H1 (cell line): ENCODE results near the gene GPC6. TPM values are rescaled to one million over a fixed set of nuclear protein-coding genes. Genes with fewer than 3 reads are reported as not detected.

ENCODE experiments used
- CTCF ChIA-PET: fragments of 300-600 bp; sonication (Branson Sonifier 250); formaldehyde crosslinking; loops from one replicate; lab custom pipeline; 2021; ENCODE audit not compliant: partially characterized antibody; lab: Charles Lee
- POLR2A ChIA-PET: fragments of 300-600 bp; sonication (Branson Sonifier 250); formaldehyde crosslinking; loops from one replicate; lab custom pipeline; 2021; ENCODE audit warnings: inconsistent platforms; ENCODE audit not compliant: partially characterized antibody; lab: Charles Lee
- DNase-seq, 2 experiments: peaks; one replicate each; pipeline versions ENCODE4 v3.0.0 to v3.0.0-alpha.2; 2010 to 2022; ENCODE audit warnings: low spot score in 2 of 2, low read depth in 1 of 2, mixed read lengths in 1 of 2
- FAIRE-seq: peaks from 2 replicates; lab custom pipeline; 2011; peaks lifted over from hg19 to GRCh38; lab: Jason Lieb, UNC
- H2AFZ ChIP-seq: 2 replicates; pipeline ENCODE4 v1.8.1; 2012; ENCODE audit warnings: low read length, inconsistent platforms
- H2AK5ac ChIP-seq: 2 replicates; pipeline ENCODE4 v1.6.1; 2013; ENCODE audit warnings: low read depth, low read length
- H2BK120ac ChIP-seq: replicated peaks from 2 replicates; pipeline ENCODE3; 2013; ENCODE audit warnings: low read depth, low read length, inconsistent platforms
- H2BK12ac ChIP-seq: 2 replicates; pipeline ENCODE4 v1.6.1; 2013; ENCODE audit warnings: low read depth, low read length
- H2BK15ac ChIP-seq: 2 replicates; pipeline ENCODE4 v1.6.1; 2013; ENCODE audit warnings: low read length
- H2BK20ac ChIP-seq: 2 replicates; pipeline ENCODE4 v1.6.1; 2013; ENCODE audit warnings: low read length
- H2BK5ac ChIP-seq: 2 replicates; pipeline ENCODE4 v1.6.1; 2013; ENCODE audit warnings: low read depth, low read length
- H3K14ac ChIP-seq: 2 replicates; pipeline ENCODE4 v1.6.1; 2013; ENCODE audit warnings: inconsistent platforms; ENCODE audit not compliant: insufficient read length
- H3K18ac ChIP-seq: 2 replicates; pipeline ENCODE4 v1.6.1; 2013; ENCODE audit warnings: low read length; ENCODE audit errors: extremely low read depth
- H3K23ac ChIP-seq: 2 replicates; pipeline ENCODE4 v1.6.1; 2013; ENCODE audit warnings: inconsistent platforms; ENCODE audit not compliant: insufficient read length
- H3K23me2 ChIP-seq: 2 replicates; pipeline ENCODE4 v1.6.1; 2013; ENCODE audit warnings: low read depth, low read length
- H3K27ac ChIP-seq: 2 replicates; pipeline ENCODE4 v1.6.1; 2011; ENCODE audit warnings: low read depth, low read length, inconsistent platforms
- H3K27me3 ChIP-seq, 4 experiments: replicated peaks in 1 of 4; 1 replicate in 1 of 4; 2 replicates in 3 of 4; pipeline versions ENCODE4 v1.6.1 to v1.8.1; 2011 to 2013; ENCODE audit warnings: low read length in 3 of 4, mild to moderate bottlenecking in 3 of 4, inconsistent platforms in 2 of 4, mixed read lengths in 2 of 4, moderate library complexity in 1 of 4; ENCODE audit not compliant: control insufficient read depth in 3 of 4, insufficient read depth in 3 of 4; ENCODE audit errors: extremely low read depth in 1 of 4
- H3K36me3 ChIP-seq, 4 experiments: 2 replicates each; pipeline versions ENCODE4 v1.6.1 to v1.8.1; 2011 to 2013; ENCODE audit warnings: mild to moderate bottlenecking in 4 of 4, low read length in 3 of 4, moderate library complexity in 2 of 4, control low read depth in 1 of 4, inconsistent platforms in 1 of 4; ENCODE audit not compliant: insufficient read depth in 4 of 4, control insufficient read depth in 2 of 4
- H3K4ac ChIP-seq: replicated peaks from 2 replicates; pipeline ENCODE3; 2013; ENCODE audit warnings: low read length, low read depth, mixed read lengths, inconsistent platforms; ENCODE audit not compliant: insufficient read length
- H3K4me1 ChIP-seq, 4 experiments: replicated peaks in 1 of 4; 1 replicate in 1 of 4; 2 replicates in 3 of 4; pipeline versions ENCODE4 v1.6.1 to v1.8.1; 2011 to 2013; ENCODE audit warnings: low read length in 3 of 4, inconsistent platforms in 2 of 4, mixed read lengths in 1 of 4; ENCODE audit not compliant: insufficient read depth in 4 of 4, control insufficient read depth in 3 of 4
- H3K4me2 ChIP-seq, 2 experiments: 2 replicates each; pipeline versions ENCODE4 v1.6.1 to v1.8.1; 2011 to 2013; ENCODE audit warnings: low read depth in 2 of 2, low read length in 2 of 2, control low read depth in 1 of 2, inconsistent platforms in 1 of 2, mild to moderate bottlenecking in 1 of 2; ENCODE audit not compliant: insufficient read depth in 1 of 2
- H3K4me3 ChIP-seq, 4 experiments: fragments of 200-600, 300-600 bp in 1 of 4; sonication (generic), shearing (Covaris generic), sonication (Bioruptor Twin) in 1 of 4; 2 replicates each; pipeline versions ENCODE4 v1.5.1 to v1.8.1; 2011 to 2016; ENCODE audit warnings: low read length in 4 of 4, low read depth in 3 of 4, control low read depth in 2 of 4, inconsistent platforms in 2 of 4, mild to moderate bottlenecking in 2 of 4, mixed read lengths in 1 of 4, moderate library complexity in 1 of 4; ENCODE audit not compliant: insufficient read depth in 2 of 4; ENCODE audit errors: extremely low read depth in 1 of 4
- H3K56ac ChIP-seq: replicated peaks from 2 replicates; pipeline ENCODE3; 2013; ENCODE audit warnings: low read depth, mild to moderate bottlenecking, mixed read lengths, low read length, inconsistent platforms; ENCODE audit not compliant: insufficient read length
- H3K79me1 ChIP-seq: 2 replicates; pipeline ENCODE4 v1.6.1; 2013; ENCODE audit warnings: low read depth, low read length, control low read depth
- H3K79me2 ChIP-seq, 2 experiments: 2 replicates each; pipeline versions ENCODE4 v1.6.1 to v1.8.1; 2012 to 2013; ENCODE audit warnings: low read length in 2 of 2, mild to moderate bottlenecking in 2 of 2, inconsistent platforms in 1 of 2; ENCODE audit not compliant: insufficient read depth in 2 of 2, control insufficient read depth in 1 of 2
- H3K9ac ChIP-seq, 4 experiments: replicated peaks in 1 of 4; 1 replicate in 1 of 4; 2 replicates in 3 of 4; pipeline versions ENCODE4 v1.6.1 to v1.8.1; 2011 to 2013; ENCODE audit warnings: low read depth in 3 of 4, low read length in 3 of 4, control low read depth in 2 of 4, mild to moderate bottlenecking in 2 of 4, moderate library complexity in 2 of 4, inconsistent platforms in 1 of 4; ENCODE audit errors: extremely low read depth in 1 of 4
- H3K9me3 ChIP-seq, 2 experiments: 2 replicates each; pipeline versions ENCODE4 v1.6.1 to v1.8.1; 2012 to 2013; ENCODE audit warnings: mild to moderate bottlenecking in 2 of 2, moderate library complexity in 2 of 2, control low read depth in 1 of 2, inconsistent platforms in 1 of 2, low read depth in 1 of 2, low read length in 1 of 2, mixed read lengths in 1 of 2; ENCODE audit not compliant: insufficient read depth in 2 of 2
- H4K20me1 ChIP-seq, 2 experiments: replicated peaks in 1 of 2; 2 replicates each; pipeline versions ENCODE3 to v1.8.1; 2011 to 2013; ENCODE audit warnings: inconsistent platforms in 2 of 2, low read length in 2 of 2, mild to moderate bottlenecking in 1 of 2; ENCODE audit not compliant: insufficient read depth in 2 of 2, control insufficient read depth in 1 of 2
- H4K5ac ChIP-seq: 2 replicates; pipeline ENCODE4 v1.6.1; 2013; ENCODE audit warnings: low read length, low read depth, mixed read lengths, inconsistent platforms; ENCODE audit not compliant: insufficient read length
- H4K8ac ChIP-seq: 2 replicates; pipeline ENCODE4 v1.8.0; 2013; ENCODE audit warnings: mild to moderate bottlenecking, moderate library complexity, low read length, inconsistent platforms; ENCODE audit not compliant: insufficient read depth; ENCODE audit errors: extremely low read depth
- H4K91ac ChIP-seq: replicated peaks from 2 replicates; pipeline ENCODE3; 2013; ENCODE audit warnings: low read length, mixed read lengths, inconsistent platforms; ENCODE audit not compliant: insufficient read length
- ATF3 ChIP-seq: IDR thresholded peaks from 2 replicates; pipeline ENCODE4 v1.6.1; 2011; ENCODE audit warnings: low read depth, mild to moderate bottlenecking, low read length; ENCODE audit not compliant: insufficient read depth
- BACH1 ChIP-seq: IDR thresholded peaks from 2 replicates; pipeline ENCODE4 v1.6.1; 2012; ENCODE audit warnings: low read length, improper control_type of control experiment
- BCL11A ChIP-seq, 2 experiments: IDR thresholded peaks; one replicate each; pipeline ENCODE4 v1.6.1; 2011; ENCODE audit warnings: low read depth in 2 of 2, low read length in 2 of 2, mild to moderate bottlenecking in 2 of 2
- CBX5 ChIP-seq: fragments of 300-800, 300-1000 bp; sonication (generic); IDR thresholded peaks from 2 replicates; pipeline ENCODE4 v1.7.1; 2016; ENCODE audit warnings: antibody characterized with exemption, low read length, low read depth
- CBX8 ChIP-seq: fragments of 300-800, 300-1000 bp; sonication (generic); IDR thresholded peaks from 2 replicates; pipeline ENCODE4 v1.7.1; 2016; ENCODE audit warnings: low read depth, low read length, borderline replicate concordance
- EP300 ChIP-seq, 2 experiments: IDR thresholded peaks; 1 replicate in 1 of 2; 2 replicates in 1 of 2; pipeline ENCODE4 v1.6.1; 2011 to 2012; ENCODE audit warnings: low read depth in 2 of 2, low read length in 2 of 2, mild to moderate bottlenecking in 2 of 2, borderline replicate concordance in 1 of 2, inconsistent platforms in 1 of 2, moderate library complexity in 1 of 2
- KDM4A ChIP-seq: IDR thresholded peaks from one replicate; pipeline ENCODE4 v1.7.1; 2012; ENCODE audit warnings: low read depth, mild to moderate bottlenecking, moderate library complexity, low read length, inconsistent platforms; ENCODE audit not compliant: severe bottlenecking
- MAX ChIP-seq: IDR thresholded peaks from 2 replicates; pipeline ENCODE4 v1.6.1; 2012; ENCODE audit warnings: inconsistent platforms
- NANOG ChIP-seq: IDR thresholded peaks from 2 replicates; pipeline ENCODE4 v1.6.1; 2011; ENCODE audit warnings: low read length, low read depth, mild to moderate bottlenecking, inconsistent platforms; ENCODE audit not compliant: insufficient read depth, poor library complexity, severe bottlenecking
- PHF8 ChIP-seq: fragments of 200-600 bp; sonication (generic); conservative IDR thresholded peaks from 2 replicates; pipeline ENCODE4 v1.7.1; 2012; ENCODE audit warnings: low read depth, mild to moderate bottlenecking, inconsistent platforms, low read length, moderate library complexity
- POU5F1 ChIP-seq: IDR thresholded peaks from 2 replicates; pipeline ENCODE4 v1.6.1; 2011; ENCODE audit warnings: low read depth, mild to moderate bottlenecking, low read length, moderate library complexity
- RBBP5 ChIP-seq: IDR thresholded peaks from 2 replicates; pipeline ENCODE4 v1.7.1; 2012; ENCODE audit warnings: low read depth, mild to moderate bottlenecking, inconsistent platforms, low read length, moderate library complexity, borderline replicate concordance
- SP1 ChIP-seq: IDR thresholded peaks from 2 replicates; pipeline ENCODE4 v1.6.1; 2011; ENCODE audit warnings: low read depth, low read length
- SP4 ChIP-seq: IDR thresholded peaks from 2 replicates; pipeline ENCODE4 v1.6.1; 2012; ENCODE audit warnings: low read length, inconsistent platforms
- WGBS, 2 experiments: shearing (Covaris generic) in 1 of 2; methylation state at CpG; one replicate each; pipeline versions ENCODE4 v1.1.6 to v1.1.7; 2013 to 2015; ENCODE audit warnings: low lambda C conversion rate in 2 of 2, mixed read lengths in 2 of 2, inconsistent platforms in 1 of 2, low coverage in 1 of 2, missing lambda C conversion rate in 1 of 2; ENCODE audit not compliant: insufficient replicate concordance in 2 of 2, insufficient coverage in 1 of 2, insufficient read length in 1 of 2; ENCODE audit errors: extremely low coverage in 1 of 2, missing lambda C conversion rate in 1 of 2; 5-methylcytosine and 5-hydroxymethylcytosine counted together
- polyA plus RNA-seq, 7 experiments: library from polyadenylated mRNA; depleted of rRNA in 3 of 7; stranded (reverse) in 5 of 7; unstranded in 2 of 7; fragments of >200 nt in 5 of 7; fragments of 200-250 nt in 2 of 7; gene quantifications; 1 replicate in 5 of 7; 2 replicates in 1 of 7; 4 replicates in 1 of 7; pipeline versions ENCODE4 v1.2.1 to v1.2.3, GENCODE V29; 2011 to 2013; ENCODE audit warnings: missing spikeins in 2 of 7, mixed read lengths in 2 of 7
- total RNA-seq: library from RNA; stranded (reverse); fragmentation: NEBNext Ultra II Directional; extraction: Animal tissue kit (Norgen Biotek cat#: 25700); gene quantifications from 2 replicates; pipeline ENCODE4 v1.2.1, GENCODE V29; 2021

GPC6 gene
- total and polyA plus RNA-seq, 2 of the 8 experiments (the other 6 are each of a cell fraction or from before 2014, with no cell fraction given): 5.4 to 12.0 TPM

DNA sequence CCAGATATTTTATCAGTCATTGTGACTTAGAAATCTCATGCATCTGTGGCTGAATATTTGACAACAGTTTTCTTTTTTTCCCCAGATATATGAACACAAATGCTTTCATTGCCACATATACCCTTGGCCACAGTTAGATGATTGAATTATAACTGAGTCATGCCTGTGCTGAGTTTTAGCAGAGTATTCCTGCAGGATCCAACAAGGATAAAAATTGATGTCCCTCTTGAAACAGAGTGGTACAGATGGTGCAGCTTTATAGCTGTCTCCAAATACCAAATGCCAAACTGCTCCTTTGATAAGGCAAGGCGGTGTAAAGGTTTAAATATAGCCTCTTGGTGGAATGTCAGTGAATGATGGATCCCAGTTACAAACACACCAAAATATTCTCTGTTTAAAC, 428.5 kb downstream of the GPC6 start:
- Histone ChIP-seq H4K8ac (no peak overlapping the region), H3K4me1 (no peaks in the 10 kb centered on the region), H3K79me2 (no peaks in the 10 kb centered on the region), H3K23ac (no peak overlapping the region), H3K27me3 (no peaks in the 10 kb centered on the region), H2AFZ (no peak overlapping the region), H3K27ac (no peak overlapping the region), H3K4me3 (no peak overlapping the region), H3K9ac (no peak overlapping the region), H4K5ac (no peak overlapping the region), H2AK5ac (no peak overlapping the region), H4K20me1 (no peaks in the 10 kb centered on the region), H3K9me3 (no peaks in the 10 kb centered on the region), H2BK20ac (no peak overlapping the region), H4K91ac (no peak overlapping the region), H2BK5ac (no peak overlapping the region), H3K14ac (no peak overlapping the region), H3K36me3 (no peaks in the 10 kb centered on the region), H3K56ac (no peak overlapping the region), H2BK120ac (no peak overlapping the region), H3K4me2 (no peak overlapping the region), H3K79me1 (no peaks in the 10 kb centered on the region), H3K4ac (no peak overlapping the region), H2BK12ac (no peak overlapping the region), H3K23me2 (no peaks in the 10 kb centered on the region), H3K18ac (no peak overlapping the region), H2BK15ac (no peak overlapping the region)
- ChIA-PET POLR2A (no interaction called here), CTCF (no interaction called here)
- 95% methylated on average over 1 of the region's 1 CpG; no CpG with 5 or more reads in 1 of the 2 experiments for WGBS, 2 experiments
- FAIRE-seq (no peak), DNase-seq (no peak)
- TF ChIP-seq EP300 (IDR thresholded peaks at IDR 0.05; ENCODE audit: borderline replicate concordance in 1 of 2, low read depth in 2 of 2, low read length in 2 of 2) (no peak), RBBP5 (no peak), MAX (no peak), POU5F1 (no peak), PHF8 (no peak), BCL11A (IDR thresholded peaks at IDR 0.05; ENCODE audit: low read depth in 2 of 2, low read length in 2 of 2) (no peak), NANOG (no peak), CBX5 (no peak), CBX8 (no peak), SP1 (no peak), KDM4A (no peak), ATF3 (no peak), SP4 (no peak), BACH1 (no peak)
